Left colon (tissue), 2 donors: Measurements from ENCODE around the gene MACROD2. TPM values are rescaled to one million over a fixed set of nuclear protein-coding genes. Genes with fewer than 3 reads are reported as not detected.
"Not testable (repeated sequence)": the region's sequence is repeated elsewhere in the genome, so short reads cannot be mapped to it uniquely, and the experiment has no call there.

ENCODE experiments used
- ATAC-seq: fragments of 200-7000 bp; cut with Tn5 transposase; one replicate; pipeline ENCODE4 v1.9.1; 2020; ENCODE audit warnings: mild to moderate bottlenecking, moderate library complexity
- DNase-seq, 2 donors: peaks; one replicate each; pipeline ENCODE4 v3.0.0-alpha.2; 2020
- intact Hi-C, 2 donors: fragments of 100-400 bp; cut with DNase I in 1 of 2; cut with micrococcal nuclease in 1 of 2; formaldehyde crosslinking; loops; one replicate each; pipeline versions ENCODE4 v1.11.2 to v1.14.0; 2022; cut with DNase I, micrococcal nuclease
- total RNA-seq, 2 donors: library from RNA; stranded (reverse); fragmentation: NEBNext Ultra II Directional; extraction: Animal tissue kit (Norgen Biotek cat#: 25700); gene quantifications; one replicate each; pipeline ENCODE4 v1.2.1, GENCODE V29; 2021
- donor health status: DM: no; HTN: no; CAD: no.
- donor health status: DM: yes; HTN: yes; CAD: no.

The MACROD2 gene
- total RNA-seq, 2 donors from 2014 or later, result 5.2 to 6.6 TPM

DNA sequence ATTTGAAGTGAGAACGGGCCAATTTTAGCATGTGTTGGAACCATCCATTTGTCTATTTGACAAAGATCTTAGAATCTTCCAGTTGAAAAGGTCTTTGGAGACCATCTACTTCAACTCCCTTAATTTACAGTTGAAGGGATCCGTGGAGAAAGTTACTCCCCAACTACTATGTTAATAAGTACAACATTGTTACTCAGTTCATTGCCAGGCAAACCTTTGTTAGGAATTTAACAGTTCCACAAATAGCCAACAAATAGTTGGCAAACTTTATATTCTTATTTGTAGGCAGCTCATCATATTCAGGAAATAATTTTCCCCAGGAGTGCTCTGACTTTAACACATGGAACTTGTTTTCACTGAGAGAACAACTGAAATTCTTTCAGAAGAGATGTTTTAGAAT is 423.1 kb downstream of the MACROD2 start:
- intact Hi-C loops, result no loop called here
- DNase-seq, result no peak
- no peak for ATAC-seq

DNA sequence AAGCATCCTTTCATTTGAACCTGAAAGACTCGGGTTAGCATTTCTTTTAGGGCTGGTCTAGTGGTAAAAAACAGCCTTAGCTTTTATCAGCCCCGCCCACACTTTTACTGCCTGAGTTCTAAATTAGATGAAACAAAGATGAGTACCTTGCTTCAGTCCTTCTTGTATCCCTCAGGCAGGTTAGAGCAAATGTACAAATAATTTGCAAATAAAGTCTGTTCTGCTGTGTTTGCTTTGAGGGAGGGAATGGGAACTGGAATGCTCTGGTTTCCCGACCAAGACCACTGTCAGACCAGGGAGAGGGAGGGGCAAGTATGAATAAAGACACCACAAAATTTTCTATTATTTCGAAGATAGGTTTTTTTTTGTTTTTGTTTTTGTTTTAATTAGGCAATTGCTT is 427.6 kb downstream of the MACROD2 start:
- no peak for ATAC-seq
- intact Hi-C loops, result no loop called here
- no peak for DNase-seq

DNA sequence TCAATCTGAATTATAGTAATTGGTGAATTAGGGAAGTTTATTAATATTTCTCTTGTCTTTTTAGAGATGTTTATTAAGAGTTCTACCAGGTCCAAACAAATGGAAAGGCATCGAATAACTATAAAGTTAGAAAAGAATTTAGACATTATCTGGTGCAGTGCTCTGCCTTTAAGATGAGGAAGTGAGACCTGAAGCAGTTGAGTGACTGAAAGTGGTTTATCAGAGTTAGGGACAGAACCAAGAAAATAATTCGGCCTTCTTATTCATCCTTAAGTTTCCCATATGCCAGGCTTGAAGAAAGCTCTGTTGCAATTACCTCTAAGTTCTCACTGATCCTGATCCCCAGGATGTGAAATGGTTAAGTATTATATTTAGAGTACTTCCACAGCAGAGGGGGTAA is 436.3 kb downstream of the MACROD2 start:
- DNase-seq, result no peak
- no peak for ATAC-seq
- intact Hi-C loops, result no loop called here

DNA sequence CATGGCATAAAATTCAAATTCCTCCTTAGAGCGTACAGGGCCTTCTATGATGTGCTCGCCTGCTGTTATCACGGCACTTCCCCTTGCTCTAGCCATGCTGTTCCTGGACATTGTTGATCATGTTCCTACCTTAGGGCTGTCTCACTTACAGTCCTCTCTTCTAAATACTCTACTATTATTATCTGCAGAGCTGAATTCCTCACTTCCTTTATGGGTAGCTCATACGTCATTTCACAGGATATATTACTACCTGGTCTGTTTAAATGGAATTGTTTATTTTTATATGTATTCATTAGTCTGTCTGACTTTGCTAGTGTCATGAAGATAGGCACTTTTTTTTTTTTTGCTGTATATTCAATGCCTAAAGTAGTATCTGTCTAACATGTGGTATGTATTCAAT is 436.8 kb downstream of the MACROD2 start:
- no peak for ATAC-seq
- intact Hi-C loops, result no loop called here
- DNase-seq, result no peak

DNA sequence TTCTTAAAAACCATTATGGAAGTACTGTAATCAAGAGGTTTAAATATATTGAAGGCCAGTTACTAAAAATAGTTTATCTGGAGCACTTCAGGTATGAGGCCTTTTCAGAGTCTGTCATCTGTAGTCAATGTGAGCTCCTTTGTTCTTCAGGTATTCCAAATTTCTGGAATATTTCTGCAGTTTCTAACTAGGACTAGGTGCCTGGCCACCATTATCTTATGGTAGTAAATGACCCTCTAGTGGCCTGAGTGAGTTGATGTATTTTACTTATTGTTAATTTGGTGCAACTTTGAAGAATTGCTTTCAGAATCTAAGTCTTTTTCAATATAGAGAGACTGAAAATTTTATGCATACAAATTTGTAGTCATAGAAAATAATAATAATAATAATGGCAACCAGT is 437.3 kb downstream of the MACROD2 start:
- DNase-seq (no peak), ATAC-seq (no peak)
- intact Hi-C loops, result no loop called here

DNA sequence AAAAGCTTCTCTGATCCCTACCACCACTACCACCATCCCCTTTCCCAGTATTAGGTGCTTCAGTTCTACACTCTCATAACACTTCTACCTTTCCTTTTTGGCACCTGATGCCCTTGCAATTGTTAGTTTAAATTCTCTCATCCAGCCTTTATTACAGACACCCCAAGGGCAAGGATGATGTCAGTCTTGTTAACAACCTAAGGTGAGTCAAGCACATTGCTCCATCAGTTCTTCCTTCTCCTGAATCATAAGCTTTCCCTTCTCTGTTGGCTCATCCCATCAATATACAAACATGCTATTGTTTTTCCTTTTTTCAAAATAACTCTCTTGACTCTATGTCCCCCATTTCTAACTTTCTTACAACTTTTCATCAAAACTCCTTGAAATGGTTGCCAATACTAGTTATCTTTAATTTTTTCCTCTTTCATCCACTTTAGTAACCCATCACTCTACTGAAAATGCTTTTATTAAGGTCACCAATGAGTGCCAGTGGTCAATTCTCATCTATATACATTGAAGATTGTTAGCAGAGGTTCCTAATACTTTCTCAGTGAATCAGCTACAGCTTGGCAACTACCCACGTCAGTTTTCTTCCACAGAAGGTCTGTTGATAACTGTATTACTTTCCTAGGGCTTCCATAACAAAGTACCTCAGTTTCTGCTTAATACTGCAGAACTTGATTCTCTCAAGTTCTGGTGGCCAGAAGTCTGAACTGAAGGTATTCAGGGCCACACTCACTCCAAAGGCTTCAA is 439.2 kb downstream of the MACROD2 start:
- no peak for ATAC-seq
- DNase-seq, result no peak
- intact Hi-C loops, result no loop called here

DNA sequence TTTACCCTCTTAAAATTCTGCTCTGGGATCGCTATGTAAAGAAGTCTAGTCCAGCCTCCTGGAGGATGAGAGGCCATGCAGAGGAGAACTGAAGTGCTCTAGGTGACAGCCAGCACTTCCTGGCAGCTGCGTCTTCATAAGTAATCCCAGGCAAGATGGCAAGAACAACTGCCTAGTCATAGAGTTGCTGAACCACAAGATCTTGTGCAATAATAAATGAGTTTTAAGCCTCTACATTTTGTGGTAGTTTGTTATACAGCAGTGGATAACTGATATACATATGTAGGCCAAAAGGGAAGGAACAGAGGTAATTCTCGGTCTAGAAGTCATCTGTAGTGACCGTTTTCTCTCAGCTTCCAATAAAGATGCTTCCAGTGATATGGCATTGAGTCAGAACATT is 445.9 kb downstream of the MACROD2 start:
- ATAC-seq, result no peak
- intact Hi-C loops, result no loop called here
- DNase-seq, result no peak

DNA sequence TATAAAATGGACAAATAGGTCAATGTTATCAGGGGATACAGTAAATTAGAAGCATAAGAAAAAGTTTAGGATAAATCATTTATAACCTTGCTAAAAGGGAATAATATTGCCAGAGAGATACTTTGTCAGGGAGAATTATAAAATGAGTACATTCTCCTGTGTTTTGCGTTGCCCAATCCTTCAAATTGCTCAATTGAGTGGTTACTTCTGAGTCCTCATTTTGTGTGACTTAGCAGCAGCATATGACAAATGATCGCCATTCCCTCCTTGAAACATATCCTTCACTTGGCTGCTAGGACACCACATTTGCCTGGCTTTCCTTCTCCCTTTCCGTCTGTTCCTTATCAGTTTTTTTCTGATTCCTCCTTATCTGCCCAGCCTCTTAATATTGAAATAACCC is 448.8 kb downstream of the MACROD2 start:
- ATAC-seq (no peak), DNase-seq (no peak)
- intact Hi-C loops, result no loop called here

DNA sequence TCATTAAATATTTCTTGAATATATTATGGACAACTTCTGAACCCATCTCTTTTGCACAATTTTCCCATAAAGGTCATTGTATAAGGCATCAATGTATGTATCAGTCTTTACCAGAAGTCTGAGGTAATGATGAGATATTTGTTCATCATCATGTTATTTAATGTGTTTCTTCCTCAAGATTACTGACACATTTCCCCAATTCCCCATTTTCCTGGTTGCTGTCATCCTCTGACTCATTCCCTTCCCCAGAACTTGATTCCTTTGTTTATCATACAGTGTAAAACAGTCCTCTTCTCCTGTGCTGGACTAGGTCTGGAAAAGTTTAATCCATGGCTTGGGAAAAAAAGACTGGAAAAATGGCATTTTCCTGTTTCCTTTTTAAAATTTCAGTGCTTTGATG is 450.0 kb downstream of the MACROD2 start:
- intact Hi-C loops, result no loop called here
- DNase-seq (no peak), ATAC-seq (no peak)

DNA sequence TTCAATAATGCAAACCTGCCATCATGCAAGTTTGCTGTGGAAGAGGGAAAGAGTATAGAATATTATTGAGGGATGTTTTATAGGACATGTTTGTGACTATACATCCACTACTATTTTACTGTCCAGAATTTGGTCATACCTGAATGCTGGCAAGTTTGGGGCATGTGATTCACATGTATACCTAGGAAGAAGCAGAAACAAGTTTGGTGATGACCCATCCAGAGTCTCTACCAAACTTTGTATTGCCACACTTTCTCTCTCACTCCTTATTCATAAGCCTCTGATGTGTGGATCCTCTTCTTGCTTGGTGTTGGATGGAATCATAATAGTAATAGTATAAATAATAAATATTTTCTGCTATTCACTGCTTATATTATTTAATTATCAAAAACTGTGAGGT is 450.6 kb downstream of the MACROD2 start:
- DNase-seq (no peak), ATAC-seq (no peak)
- intact Hi-C loops, result no loop called here

DNA sequence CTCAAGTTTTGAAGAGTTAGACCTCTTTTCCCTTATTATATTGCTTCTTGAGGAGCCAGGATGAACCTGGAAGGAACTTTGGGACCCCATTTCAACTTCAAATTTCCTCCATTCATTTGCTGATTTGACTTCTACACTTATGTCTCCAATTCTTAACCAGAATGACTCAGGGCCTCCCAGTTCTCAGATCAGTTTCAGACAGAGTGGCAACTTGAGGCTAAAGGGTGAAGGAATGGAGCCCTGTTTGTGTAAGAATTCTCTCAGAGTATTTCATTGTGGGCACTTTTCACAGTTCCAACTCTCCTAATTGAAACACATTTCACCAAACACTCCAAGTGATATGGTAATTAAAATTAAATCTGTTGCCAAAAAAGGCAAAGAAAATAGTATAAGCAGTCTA is 451.1 kb downstream of the MACROD2 start:
- ATAC-seq (no peak), DNase-seq (no peak)
- intact Hi-C loops, result no loop called here

DNA sequence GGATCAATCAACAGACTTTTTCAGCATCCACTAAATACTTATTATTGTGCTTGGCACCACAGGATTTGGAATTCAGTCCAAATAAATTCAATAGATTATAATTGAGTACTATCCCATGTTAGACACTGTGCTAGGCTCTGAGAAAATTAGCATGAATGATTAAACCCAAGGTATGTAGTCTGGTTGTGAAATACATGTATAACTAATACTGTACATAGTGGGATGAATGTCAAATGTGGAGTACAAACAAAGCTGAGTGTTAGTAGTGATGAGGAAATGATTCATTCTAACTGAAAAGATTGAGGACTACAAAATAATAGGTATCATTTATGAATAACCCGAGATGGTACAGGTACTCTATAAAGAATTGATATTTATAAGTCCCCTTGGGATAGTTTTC is 454.0 kb downstream of the MACROD2 start:
- DNase-seq (no peak), ATAC-seq (no peak)
- intact Hi-C loops, result no loop called here

DNA sequence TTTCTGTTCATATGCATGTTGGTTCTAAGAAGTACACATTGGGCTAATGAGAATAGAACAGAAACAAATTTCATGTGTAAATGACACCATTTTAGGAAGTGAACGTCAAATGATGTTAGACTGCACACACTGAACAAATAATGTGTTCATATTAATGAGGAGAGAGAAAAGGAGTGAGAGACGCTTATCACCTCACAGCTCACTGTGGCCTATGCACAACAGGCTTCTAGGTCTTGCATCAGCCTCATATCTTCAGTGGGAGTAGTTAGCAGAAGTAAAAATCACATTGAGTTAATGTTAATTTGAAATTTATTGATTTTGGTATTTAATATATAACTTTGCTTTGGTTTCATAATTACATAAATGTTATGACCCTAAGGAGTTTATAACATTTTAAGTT is 454.9 kb downstream of the MACROD2 start:
- intact Hi-C loops, result no loop called here
- ATAC-seq (no peak), DNase-seq (no peak)

DNA sequence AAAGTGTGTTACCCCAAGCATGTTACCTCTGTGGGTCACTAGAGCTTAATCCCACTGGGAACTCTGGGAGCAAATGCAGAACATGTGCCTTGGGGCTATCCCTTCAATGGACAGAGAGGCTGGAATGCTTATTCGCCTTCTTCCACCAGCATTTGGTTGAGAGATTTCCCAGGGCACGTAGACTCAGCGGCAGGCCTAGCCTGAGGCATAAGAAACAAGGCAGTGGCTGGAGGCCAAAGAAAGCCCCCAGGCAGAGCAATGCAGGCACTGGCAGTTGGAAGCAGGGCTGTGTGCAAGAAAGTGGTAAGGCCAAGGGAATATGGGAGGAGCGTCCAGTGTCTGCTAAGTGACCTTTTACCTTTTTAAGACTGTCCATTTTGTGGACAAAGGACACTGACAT is 456.1 kb downstream of the MACROD2 start:
- intact Hi-C loops, result no loop called here
- ATAC-seq, result no peak
- DNase-seq, result no peak

DNA sequence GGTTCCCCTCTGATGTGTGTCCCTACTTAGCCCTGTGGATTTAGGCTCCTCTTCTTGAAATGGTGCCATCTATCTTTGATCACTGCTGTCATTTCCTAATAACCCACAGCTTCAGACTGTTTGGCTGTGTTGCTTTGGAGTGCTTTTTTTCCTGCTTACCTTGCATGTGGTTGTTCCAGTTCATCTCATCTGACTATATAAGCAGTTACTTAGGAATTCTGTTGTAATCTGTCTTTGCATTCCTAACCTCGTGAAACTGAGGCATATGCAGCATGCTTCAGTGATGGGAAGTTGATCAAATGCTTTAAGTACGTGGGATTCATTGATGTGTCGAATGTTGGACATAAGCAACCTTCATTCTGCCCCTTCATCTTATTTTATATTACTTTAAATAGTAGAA is 457.9 kb downstream of the MACROD2 start:
- ATAC-seq, result no peak
- intact Hi-C loops, result no loop called here
- DNase-seq, result no peak

DNA sequence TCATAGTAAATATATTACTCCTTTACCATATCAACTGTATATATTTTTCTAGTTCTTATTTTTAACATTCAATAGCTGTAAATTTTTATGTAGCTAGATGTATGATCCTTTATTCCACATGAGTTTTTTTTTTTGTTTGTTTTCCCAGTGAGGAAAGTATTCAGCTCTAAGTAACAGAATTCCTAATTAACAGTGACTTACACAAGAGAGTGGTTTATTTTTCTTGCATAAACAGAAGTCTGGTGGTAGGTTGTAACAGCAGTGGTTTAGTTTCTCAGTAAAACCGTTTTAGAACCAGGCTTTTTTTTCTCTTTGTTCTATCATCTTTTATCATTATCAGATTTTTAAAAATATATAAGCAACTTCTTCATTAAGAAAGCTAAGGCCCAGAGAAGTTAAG is 459.0 kb downstream of the MACROD2 start:
- no peak for DNase-seq
- intact Hi-C loops, result no loop called here

DNA sequence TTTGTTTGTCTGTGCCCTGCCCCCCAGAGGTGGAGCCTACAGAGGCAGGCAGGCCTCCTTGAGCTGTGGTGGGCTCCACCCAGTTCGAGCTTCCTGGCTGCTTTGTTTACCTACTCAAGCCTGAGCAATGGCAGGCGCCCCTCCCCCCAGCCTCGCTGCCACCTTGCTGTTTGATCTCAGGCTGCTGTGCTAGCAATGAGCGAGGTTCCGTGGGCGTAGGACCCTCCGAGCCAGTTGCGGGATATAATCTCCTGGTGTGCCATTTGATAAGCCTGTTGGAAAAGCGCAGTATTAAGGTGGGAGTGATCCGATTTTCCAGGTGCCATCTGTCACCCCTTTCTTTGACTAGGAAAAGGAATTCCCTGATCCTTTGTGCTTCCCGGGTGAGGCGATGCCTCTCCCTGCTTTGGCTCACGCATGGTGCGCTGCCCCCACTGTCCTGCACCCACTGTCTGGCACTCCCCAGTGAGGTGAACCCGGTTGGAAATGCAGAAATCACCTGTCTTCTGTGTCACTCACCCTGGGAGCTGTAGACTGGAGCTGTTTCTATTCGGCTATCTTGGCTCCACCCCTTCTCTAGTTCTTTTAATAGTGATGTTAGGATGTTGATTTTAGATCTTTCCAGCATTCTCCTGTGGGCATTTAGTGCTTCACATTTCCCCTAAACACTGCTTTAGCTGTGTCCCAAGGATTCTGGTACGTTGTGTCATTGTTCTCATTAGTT is 471.9 kb downstream of the MACROD2 start:
- ATAC-seq, result peak; percentile 67
- DNase-seq, result peak; percentile 60 to 84
- intact Hi-C loops, result not testable (repeated sequence)

More for the DNA sequence above, 459.0 kb downstream of the MACROD2 start:
- ATAC-seq, result no peak

DNA sequence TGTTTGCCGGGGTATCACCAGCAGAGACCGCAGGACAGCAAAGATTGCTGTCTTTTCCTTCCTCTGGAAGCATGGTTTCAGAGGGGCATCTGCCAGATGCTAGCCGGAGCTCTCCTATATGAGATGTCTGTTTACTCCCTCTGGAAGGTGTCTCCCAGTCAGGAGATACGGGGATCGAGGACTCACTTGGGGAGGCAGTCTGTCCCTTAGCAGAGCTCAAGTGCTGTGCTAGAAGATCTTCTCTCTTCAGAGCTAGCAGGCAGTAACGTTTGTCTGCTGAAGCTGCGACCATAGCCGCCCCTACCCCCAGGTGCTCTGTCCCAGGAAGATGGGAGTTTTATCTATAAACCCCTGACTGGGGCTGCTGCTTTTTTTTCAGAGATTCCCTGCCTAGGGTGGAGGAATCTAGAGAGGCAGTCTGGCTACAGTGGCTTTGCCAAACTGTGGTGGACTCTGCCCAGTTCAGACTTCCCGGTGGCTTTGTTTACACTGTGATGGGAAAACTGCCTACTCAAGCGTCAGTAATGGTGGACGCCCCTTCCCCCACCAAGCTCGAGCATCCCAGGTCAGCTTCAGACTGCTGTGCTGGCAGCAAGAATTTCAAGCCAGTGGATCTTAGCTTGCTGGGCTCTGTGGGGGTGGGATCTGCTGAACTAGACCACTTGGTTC is 475.0 kb downstream of the MACROD2 start:
- DNase-seq (peak; percentile 52 to 53), ATAC-seq (peak; percentile 82)
- intact Hi-C loops, result no loop called here

DNA sequence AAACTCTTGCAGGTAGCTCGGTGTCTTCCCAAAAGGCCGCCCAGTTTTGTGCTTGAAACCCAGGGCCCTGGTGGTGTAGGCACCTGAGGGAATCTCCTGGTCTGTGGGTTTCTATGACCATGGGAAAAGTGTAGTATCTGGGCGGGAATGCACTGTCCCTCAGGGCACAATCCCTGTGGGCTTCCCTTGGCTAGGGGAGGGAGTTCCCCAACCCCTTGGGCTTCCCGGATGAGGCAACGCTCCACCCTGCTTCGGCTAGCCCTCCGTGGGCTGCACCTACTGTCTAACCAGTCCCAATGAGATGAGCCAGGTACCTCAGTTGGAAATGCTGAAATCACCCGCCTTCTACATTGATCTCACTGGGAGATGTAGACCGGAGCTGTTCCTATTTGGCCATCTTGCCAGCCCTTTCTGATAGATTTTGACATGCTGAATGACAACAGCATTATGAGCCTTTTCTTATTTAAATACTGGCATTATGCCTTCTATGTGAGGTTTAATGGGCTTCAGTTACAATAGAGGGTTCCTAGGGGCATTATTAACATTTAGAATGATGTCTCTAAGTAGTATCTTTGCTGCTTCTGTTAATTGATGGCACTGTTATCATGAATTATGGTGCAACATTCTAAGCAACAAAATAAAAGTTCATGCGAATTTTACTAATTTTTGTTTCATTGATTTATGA is 475.8 kb downstream of the MACROD2 start:
- ATAC-seq, result no peak
- intact Hi-C loops, result no loop called here
- no peak for DNase-seq

DNA sequence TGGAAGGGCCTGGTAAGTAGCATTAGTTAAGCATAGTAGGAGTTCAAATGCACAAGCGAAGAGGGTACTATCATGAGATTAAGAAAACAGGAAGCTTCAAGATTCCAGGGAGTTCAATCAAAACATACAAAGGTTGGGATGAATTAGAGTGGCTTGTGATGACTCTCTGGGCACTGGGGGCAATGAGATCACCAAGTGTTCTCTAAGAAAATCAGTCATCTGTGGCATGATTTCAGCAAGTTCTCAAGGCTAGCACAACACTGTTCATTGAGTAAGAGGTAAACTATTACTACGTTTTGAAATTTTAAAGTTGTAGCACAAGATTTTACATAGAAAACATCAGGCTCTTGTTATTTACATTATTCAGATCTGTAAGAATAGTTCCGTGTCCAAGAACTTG is 481.8 kb downstream of the MACROD2 start:
- intact Hi-C loops, result no loop called here
- DNase-seq (no peak), ATAC-seq (no peak)
